ENCODE measurements around the gene EPN2. TPM values are rescaled to one million over a fixed set of nuclear protein-coding genes. Genes with fewer than 3 reads are reported as not detected.

The EPN2 gene
- total RNA-seq, 1 experiment from 2014 or later, result 35.6 TPM

DNA sequence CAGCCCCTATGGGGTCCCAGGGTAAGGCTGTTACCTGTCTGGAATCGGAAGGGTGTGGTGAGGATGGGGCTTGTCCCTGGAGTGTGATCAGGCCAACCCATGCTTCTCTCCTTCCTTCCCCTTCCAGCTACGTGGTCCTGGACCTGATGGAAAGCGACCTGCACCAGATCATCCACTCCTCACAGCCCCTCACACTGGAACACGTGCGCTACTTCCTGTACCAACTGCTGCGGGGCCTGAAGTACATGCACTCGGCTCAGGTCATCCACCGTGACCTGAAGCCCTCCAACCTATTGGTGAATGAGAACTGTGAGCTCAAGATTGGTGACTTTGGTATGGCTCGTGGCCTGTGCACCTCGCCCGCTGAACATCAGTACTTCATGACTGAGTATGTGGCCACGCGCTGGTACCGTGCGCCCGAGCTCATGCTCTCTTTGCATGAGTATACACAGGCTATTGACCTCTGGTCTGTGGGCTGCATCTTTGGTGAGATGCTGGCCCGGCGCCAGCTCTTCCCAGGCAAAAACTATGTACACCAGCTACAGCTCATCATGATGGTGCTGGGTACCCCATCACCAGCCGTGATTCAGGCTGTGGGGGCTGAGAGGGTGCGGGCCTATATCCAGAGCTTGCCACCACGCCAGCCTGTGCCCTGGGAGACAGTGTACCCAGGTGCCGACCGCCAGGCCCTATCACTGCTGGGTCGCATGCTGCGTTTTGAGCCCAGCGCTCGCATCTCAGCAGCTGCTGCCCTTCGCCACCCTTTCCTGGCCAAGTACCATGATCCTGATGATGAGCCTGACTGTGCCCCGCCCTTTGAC lies 143.5 kb downstream of the EPN2 start:
- Histone ChIP-seq H3K27me3 (replicated peaks; ENCODE audit: control insufficient read depth, insufficient read depth, low read length) (no peaks in the 10 kb centered on the region), H3K4me1 (peaks cover 11% of the 10 kb centered on the region), H3K9me3 (no peaks in the 10 kb centered on the region), H3K4me3 (ENCODE audit: low read depth, low read length) (no peak overlapping the region), H3K36me3 (ENCODE audit: control insufficient read depth, insufficient read depth, low read length) (peaks cover 4% of the 10 kb centered on the region)
- no peak for DNase-seq
- intact Hi-C loops (cut with micrococcal nuclease; ENCODE audit: unreplicated experiment), result no loop called here
- ChIA-PET CTCF (no interaction called here), POLR2A (no interaction called here)
- H3K4me3 Mint-ChIP-seq (ENCODE audit: unreplicated experiment), result no peak overlapping the region
- TF ChIP-seq CTCF (IDR thresholded peaks at IDR 0.05; ENCODE audit: insufficient read depth in 1 of 2, low read depth in 1 of 2, low read length in 1 of 2, severe bottlenecking in 1 of 2, unreplicated experiment in 1 of 2), result no peak
- H3K27ac Mint-ChIP-seq (ENCODE audit: unreplicated experiment), result no peak overlapping the region
- no peaks in the 10 kb centered on the region for H3K9me3 Mint-ChIP-seq (ENCODE audit: unreplicated experiment)
- BruUV-seq (replicated peaks), result no TSS peak
- peaks cover 6% of the 10 kb centered on the region for H3K4me1 Mint-ChIP-seq (ENCODE audit: low read depth, unreplicated experiment)
- no peaks in the 10 kb centered on the region for H3K27me3 Mint-ChIP-seq (ENCODE audit: insufficient read depth, unreplicated experiment)
- peaks cover 69% of the 10 kb centered on the region for H3K36me3 Mint-ChIP-seq (ENCODE audit: insufficient read depth, unreplicated experiment)

DNA sequence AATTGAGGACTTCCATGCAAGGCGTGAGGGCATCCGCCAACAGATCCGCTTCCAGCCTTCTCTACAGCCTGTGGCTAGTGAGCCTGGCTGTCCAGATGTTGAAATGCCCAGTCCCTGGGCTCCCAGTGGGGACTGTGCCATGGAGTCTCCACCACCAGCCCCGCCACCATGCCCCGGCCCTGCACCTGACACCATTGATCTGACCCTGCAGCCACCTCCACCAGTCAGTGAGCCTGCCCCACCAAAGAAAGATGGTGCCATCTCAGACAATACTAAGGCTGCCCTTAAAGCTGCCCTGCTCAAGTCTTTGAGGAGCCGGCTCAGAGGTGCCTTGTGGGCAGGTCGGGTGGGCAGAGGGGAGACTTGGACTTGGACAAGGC lies 144.2 kb downstream of the EPN2 start:
- no peak overlapping the region for H3K4me3 Mint-ChIP-seq (ENCODE audit: unreplicated experiment)
- no peaks in the 10 kb centered on the region for H3K27me3 Mint-ChIP-seq (ENCODE audit: insufficient read depth, unreplicated experiment)
- H3K4me1 Mint-ChIP-seq (ENCODE audit: low read depth, unreplicated experiment), result no peaks in the 10 kb centered on the region
- ChIA-PET CTCF (no interaction called here), POLR2A (no interaction called here)
- no peak overlapping the region for H3K27ac Mint-ChIP-seq (ENCODE audit: unreplicated experiment)
- BruUV-seq (replicated peaks), result no TSS peak
- H3K4me1 ChIP-seq, result peaks cover 8% of the 10 kb centered on the region
- H3K27me3 ChIP-seq (replicated peaks; ENCODE audit: control insufficient read depth, insufficient read depth, low read length), result no peaks in the 10 kb centered on the region
- no peak for DNase-seq
- H3K36me3 Mint-ChIP-seq (ENCODE audit: insufficient read depth, unreplicated experiment), result peaks cover 73% of the 10 kb centered on the region
- no peaks in the 10 kb centered on the region for H3K9me3 ChIP-seq
- H3K36me3 ChIP-seq (ENCODE audit: control insufficient read depth, insufficient read depth, low read length), result peaks cover 5% of the 10 kb centered on the region
- H3K4me3 ChIP-seq (ENCODE audit: low read depth, low read length), result no peak overlapping the region
- intact Hi-C loops (cut with micrococcal nuclease; ENCODE audit: unreplicated experiment), result no loop called here
- TF ChIP-seq CTCF (IDR thresholded peaks at IDR 0.05; ENCODE audit: insufficient read depth in 1 of 2, low read depth in 1 of 2, low read length in 1 of 2, severe bottlenecking in 1 of 2, unreplicated experiment in 1 of 2), result no peak
- H3K9me3 Mint-ChIP-seq (ENCODE audit: unreplicated experiment), result no peaks in the 10 kb centered on the region

DNA sequence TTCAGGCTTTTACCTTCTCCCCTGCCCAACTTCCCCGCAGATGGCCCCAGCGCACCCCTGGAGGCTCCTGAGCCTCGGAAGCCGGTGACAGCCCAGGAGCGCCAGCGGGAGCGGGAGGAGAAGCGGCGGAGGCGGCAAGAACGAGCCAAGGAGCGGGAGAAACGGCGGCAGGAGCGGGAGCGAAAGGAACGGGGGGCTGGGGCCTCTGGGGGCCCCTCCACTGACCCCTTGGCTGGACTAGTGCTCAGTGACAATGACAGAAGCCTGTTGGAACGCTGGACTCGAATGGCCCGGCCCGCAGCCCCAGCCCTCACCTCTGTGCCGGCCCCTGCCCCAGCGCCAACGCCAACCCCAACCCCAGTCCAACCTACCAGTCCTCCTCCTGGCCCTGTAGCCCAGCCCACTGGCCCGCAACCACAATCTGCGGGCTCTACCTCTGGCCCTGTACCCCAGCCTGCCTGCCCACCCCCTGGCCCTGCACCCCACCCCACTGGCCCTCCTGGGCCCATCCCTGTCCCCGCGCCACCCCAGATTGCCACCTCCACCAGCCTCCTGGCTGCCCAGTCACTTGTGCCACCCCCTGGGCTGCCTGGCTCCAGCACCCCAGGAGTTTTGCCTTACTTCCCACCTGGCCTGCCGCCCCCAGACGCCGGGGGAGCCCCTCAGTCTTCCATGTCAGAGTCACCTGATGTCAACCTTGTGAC lies 144.7 kb downstream of the EPN2 start:
- Histone ChIP-seq H3K4me3 (ENCODE audit: low read depth, low read length) (no peak overlapping the region), H3K4me1 (peaks cover 11% of the 10 kb centered on the region), H3K9me3 (no peaks in the 10 kb centered on the region), H3K27me3 (replicated peaks; ENCODE audit: control insufficient read depth, insufficient read depth, low read length) (no peaks in the 10 kb centered on the region), H3K36me3 (ENCODE audit: control insufficient read depth, insufficient read depth, low read length) (peaks cover 5% of the 10 kb centered on the region)
- no peaks in the 10 kb centered on the region for H3K4me1 Mint-ChIP-seq (ENCODE audit: low read depth, unreplicated experiment)
- no peaks in the 10 kb centered on the region for H3K9me3 Mint-ChIP-seq (ENCODE audit: unreplicated experiment)
- H3K27me3 Mint-ChIP-seq (ENCODE audit: insufficient read depth, unreplicated experiment), result no peaks in the 10 kb centered on the region
- DNase-seq, result no peak
- CTCF ChIA-PET, result no interaction called here
- TF ChIP-seq CTCF (IDR thresholded peaks at IDR 0.05; ENCODE audit: insufficient read depth in 1 of 2, low read depth in 1 of 2, low read length in 1 of 2, severe bottlenecking in 1 of 2, unreplicated experiment in 1 of 2), result no peak
- BruUV-seq (replicated peaks), result no TSS peak
- POLR2A ChIA-PET, result no interaction called here
- peaks cover 72% of the 10 kb centered on the region for H3K36me3 Mint-ChIP-seq (ENCODE audit: insufficient read depth, unreplicated experiment)
- intact Hi-C loops (cut with micrococcal nuclease; ENCODE audit: unreplicated experiment), result no loop called here
- no peak overlapping the region for H3K4me3 Mint-ChIP-seq (ENCODE audit: unreplicated experiment)
- no peak overlapping the region for H3K27ac Mint-ChIP-seq (ENCODE audit: unreplicated experiment)
